Ishikawa (cell line): ENCODE measurements around the gene CAST.

ENCODE experiments used
- CEBPB ChIP-seq: IDR thresholded peaks from 2 replicates; pipeline ENCODE4 v1.6.1; 2012
- CREB1 ChIP-seq: IDR thresholded peaks from 2 replicates; pipeline ENCODE4 v1.6.1; 2012; ENCODE audit warnings: low read depth
- EGR1 ChIP-seq: IDR thresholded peaks from 2 replicates; pipeline ENCODE4 v1.6.1; 2012
- EP300 ChIP-seq: IDR thresholded peaks from 2 replicates; pipeline ENCODE4 v1.6.1; 2012; ENCODE audit warnings: borderline replicate concordance
- FOXM1 ChIP-seq: IDR thresholded peaks from 2 replicates; pipeline ENCODE4 v1.6.1; 2012; ENCODE audit warnings: low read depth, borderline replicate concordance
- NFIC ChIP-seq: IDR thresholded peaks from 2 replicates; pipeline ENCODE4 v1.6.1; 2012
- RAD21 ChIP-seq: IDR thresholded peaks from 2 replicates; pipeline ENCODE4 v1.6.1; 2012; ENCODE audit warnings: low read depth
- TAF1 ChIP-seq: IDR thresholded peaks from 2 replicates; pipeline ENCODE4 v1.6.1; 2012; ENCODE audit warnings: low read depth, mild to moderate bottlenecking
- TCF12 ChIP-seq: IDR thresholded peaks from 2 replicates; pipeline ENCODE4 v1.6.1; 2012; ENCODE audit warnings: low read depth
- TEAD4 ChIP-seq: IDR thresholded peaks from 2 replicates; pipeline ENCODE4 v1.6.1; 2012
- YY1 ChIP-seq: IDR thresholded peaks from 2 replicates; pipeline ENCODE4 v1.6.1; 2012; ENCODE audit warnings: low read depth
- ZBTB7A ChIP-seq: IDR thresholded peaks from 2 replicates; pipeline ENCODE4 v1.6.1; 2012; ENCODE audit warnings: low read depth
- TF ChIP-seq, protein P1 (sequence below): IDR thresholded peaks from 2 replicates; pipeline ENCODE4 v1.6.1; 2012
- TF ChIP-seq, protein P2 (sequence below): IDR thresholded peaks from 2 replicates; pipeline ENCODE4 v1.6.1; 2012
- TF ChIP-seq, protein P3 (sequence below): IDR thresholded peaks from 2 replicates; pipeline ENCODE4 v1.6.1; 2012; ENCODE audit warnings: low read depth, mild to moderate bottlenecking

Gene CAST

DNA sequence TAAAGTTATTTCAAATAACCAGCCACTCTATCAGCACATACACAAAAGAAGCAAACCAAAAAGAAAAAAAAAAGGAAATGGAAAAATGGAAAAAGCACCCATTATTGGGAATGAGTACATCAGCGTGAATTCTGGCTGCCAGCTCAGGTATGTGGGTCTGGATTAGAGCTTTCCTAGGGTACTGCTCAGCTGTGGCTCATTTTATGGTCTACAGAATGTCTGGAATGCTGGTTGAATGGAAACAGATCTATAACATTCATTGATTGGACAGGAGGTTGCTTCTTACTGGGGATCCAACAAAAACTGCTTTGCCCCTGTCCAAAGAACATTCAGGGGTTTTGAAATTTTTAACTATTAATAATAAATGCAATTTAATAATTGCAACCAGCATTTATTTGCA, 3.9 kb upstream of the CAST start:
- TF ChIP-seq FOXM1 = peak; percentile 74; the same call in 1 of the 2 replicates
- TF ChIP-seq TEAD4 = peak; percentile 92
- peak; percentile 93 for TF ChIP-seq EP300
- no peak for TF ChIP-seq TAF1
- peak; percentile 91 for TF ChIP-seq TCF12
- TF ChIP-seq CEBPB = no peak
- TF ChIP-seq NFIC = peak; percentile 72
- TF ChIP-seq, protein P1, sequence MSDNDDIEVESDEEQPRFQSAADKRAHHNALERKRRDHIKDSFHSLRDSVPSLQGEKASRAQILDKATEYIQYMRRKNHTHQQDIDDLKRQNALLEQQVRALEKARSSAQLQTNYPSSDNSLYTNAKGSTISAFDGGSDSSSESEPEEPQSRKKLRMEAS = no peak; the same call in 1 of the 2 replicates

DNA sequence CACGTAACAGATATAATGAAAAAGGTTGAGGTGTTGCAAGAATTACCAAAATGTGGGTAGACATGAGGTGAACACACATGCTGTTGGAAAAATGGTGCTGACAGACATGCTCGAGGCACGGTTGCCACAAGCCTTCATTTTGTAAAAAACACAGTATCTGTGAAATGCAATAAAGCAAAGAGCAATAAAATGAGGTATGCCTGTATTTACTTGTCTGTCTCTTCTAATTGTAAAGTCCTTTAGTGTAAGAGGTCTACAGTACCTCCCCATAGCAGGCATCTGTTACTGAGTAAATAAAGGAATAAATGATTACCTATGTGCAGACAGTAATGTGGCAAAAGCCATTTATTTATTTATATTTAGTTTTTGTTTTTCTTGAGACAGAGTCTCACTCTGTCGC, 3.0 kb upstream of the CAST start:
- no peak for TF ChIP-seq FOXM1
- TF ChIP-seq, protein P2, sequence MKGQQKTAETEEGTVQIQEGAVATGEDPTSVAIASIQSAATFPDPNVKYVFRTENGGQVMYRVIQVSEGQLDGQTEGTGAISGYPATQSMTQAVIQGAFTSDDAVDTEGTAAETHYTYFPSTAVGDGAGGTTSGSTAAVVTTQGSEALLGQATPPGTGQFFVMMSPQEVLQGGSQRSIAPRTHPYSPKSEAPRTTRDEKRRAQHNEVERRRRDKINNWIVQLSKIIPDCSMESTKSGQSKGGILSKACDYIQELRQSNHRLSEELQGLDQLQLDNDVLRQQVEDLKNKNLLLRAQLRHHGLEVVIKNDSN = no peak
- TF ChIP-seq ZBTB7A = no peak
- TF ChIP-seq TCF12 = no peak

DNA sequence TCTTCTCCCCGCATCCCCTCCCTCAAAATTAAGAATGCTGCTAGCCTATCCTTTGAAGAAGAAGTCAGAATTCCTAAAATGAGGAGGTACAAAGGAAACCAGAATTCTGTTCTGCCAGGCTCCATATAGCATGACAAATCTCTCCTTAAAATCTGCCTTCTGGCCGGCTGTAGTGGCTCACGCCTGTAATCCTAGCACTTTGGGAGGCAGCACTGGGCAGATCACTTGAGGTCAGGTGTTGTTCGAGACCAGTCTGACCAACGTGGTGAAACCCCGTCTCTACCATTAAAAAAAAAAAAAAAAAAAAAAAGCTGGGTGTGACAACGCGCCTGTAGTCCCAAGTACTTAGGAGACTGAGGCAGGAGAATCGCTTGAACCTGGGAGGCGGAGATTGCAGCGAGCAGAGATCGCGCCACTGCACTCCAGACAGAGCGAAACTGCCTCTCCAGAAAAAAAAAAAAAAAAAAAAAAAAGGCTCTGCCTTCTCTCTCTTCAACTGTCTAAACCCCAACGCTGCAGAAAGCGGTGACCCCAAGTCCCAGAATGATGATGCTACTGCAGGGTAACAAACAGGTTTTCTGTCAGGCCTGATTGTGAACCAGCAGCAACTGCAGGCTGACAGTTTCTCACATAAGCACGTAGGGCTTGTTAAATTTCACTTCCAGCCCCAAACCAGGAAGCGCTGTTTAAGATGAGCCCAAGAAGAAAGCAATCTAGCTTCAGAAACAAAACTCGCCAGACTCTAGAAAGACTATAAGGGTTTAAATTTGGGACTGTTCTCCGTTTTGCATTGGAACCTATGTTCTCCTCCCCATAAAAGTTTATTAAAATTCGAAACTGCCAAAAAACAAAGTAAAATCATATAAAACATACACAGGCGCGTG, 963 bp upstream of the CAST start:
- TF ChIP-seq YY1 (no peak), EP300 (no peak), CEBPB (no peak), NFIC (no peak), EGR1 (no peak), TEAD4 (no peak), FOXM1 (no peak), TAF1 (no peak), CREB1 (no peak), RAD21 (no peak; the same call in 1 of the 2 replicates), TCF12 (no peak), ZBTB7A (no peak)
- TF ChIP-seq, protein P3, sequence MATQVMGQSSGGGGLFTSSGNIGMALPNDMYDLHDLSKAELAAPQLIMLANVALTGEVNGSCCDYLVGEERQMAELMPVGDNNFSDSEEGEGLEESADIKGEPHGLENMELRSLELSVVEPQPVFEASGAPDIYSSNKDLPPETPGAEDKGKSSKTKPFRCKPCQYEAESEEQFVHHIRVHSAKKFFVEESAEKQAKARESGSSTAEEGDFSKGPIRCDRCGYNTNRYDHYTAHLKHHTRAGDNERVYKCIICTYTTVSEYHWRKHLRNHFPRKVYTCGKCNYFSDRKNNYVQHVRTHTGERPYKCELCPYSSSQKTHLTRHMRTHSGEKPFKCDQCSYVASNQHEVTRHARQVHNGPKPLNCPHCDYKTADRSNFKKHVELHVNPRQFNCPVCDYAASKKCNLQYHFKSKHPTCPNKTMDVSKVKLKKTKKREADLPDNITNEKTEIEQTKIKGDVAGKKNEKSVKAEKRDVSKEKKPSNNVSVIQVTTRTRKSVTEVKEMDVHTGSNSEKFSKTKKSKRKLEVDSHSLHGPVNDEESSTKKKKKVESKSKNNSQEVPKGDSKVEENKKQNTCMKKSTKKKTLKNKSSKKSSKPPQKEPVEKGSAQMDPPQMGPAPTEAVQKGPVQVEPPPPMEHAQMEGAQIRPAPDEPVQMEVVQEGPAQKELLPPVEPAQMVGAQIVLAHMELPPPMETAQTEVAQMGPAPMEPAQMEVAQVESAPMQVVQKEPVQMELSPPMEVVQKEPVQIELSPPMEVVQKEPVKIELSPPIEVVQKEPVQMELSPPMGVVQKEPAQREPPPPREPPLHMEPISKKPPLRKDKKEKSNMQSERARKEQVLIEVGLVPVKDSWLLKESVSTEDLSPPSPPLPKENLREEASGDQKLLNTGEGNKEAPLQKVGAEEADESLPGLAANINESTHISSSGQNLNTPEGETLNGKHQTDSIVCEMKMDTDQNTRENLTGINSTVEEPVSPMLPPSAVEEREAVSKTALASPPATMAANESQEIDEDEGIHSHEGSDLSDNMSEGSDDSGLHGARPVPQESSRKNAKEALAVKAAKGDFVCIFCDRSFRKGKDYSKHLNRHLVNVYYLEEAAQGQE = no peak
- TF ChIP-seq, protein P1 = no peak
- TF ChIP-seq, protein P2 = no peak

DNA sequence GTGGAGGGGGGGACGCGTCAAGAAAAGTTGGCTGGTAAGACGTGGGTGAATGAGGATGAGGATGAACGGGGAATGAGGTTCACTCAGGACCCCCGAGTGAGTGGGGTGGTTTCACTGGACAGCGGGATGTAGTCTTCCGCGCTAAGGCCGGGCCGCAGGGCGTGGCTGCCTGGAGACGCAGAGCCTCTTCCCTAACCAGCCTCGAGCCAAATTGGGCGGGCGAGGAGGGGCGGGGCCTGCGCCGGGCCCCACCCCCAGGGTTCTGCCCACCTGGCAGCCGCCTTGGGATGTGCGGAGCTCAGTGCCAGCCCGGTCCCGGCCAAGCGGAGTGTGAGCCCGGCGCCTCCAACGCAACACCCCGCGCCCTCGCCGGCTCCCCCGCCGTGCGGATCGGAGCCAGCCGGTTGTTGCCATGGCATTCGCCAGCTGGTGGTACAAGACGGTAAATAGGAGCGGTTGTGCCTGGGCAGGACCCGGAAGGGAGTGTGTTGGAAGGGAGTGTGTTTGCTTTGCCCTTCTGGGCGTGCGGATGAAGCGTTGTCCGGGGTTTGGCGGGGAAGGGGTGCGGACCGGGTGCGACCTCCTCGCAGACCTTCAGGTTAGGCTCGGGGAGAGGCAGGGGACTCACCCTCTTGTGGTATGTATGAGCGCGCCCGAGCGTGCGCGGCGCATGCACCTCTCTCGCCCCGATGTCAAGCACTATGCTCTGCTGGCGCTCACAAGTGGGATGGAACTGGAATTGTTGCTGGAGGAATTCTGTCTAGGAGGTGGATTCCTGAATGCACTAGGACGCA, 746 bp downstream of the CAST start:
- TF ChIP-seq, protein P2 = no peak
- TF ChIP-seq TCF12 (peak; percentile 61; the same call in 1 of the 2 replicates), CEBPB (no peak), TAF1 (peak; percentile 63), EP300 (no peak), FOXM1 (no peak), RAD21 (no peak), YY1 (no peak), CREB1 (no peak), EGR1 (0 out of 2 replicates have a peak, but pooled peaks have one; percentile 1), NFIC (peak; percentile 68; the same call in 1 of the 2 replicates), TEAD4 (peak; percentile 27; the same call in 1 of the 2 replicates), ZBTB7A (peak; percentile 44; the same call in 1 of the 2 replicates)
- TF ChIP-seq, protein P3 = 0 out of 2 replicates have a peak, but pooled peaks have one; percentile 17
- TF ChIP-seq, protein P1 = peak; percentile 52; the same call in 1 of the 2 replicates

DNA sequence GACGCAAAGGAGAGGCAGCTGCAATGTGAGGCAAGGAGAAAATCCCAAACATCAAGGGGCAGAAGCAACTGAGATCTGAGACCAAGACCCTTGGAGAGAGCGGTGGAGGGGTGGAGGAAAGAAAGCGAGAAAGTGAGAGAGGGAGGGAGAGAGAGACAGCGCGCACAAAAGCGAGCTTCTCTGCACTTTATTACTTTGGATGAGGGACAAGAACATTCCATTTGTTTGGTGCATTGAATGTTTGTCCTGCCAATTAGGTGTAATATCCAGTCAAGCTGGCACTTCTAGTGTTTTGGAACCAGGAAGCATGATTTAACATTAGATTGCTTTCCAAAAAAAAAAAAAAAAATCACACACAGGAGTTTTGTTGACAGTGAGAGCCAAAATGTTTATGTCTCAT, 1.4 kb downstream of the CAST start:
- TF ChIP-seq TEAD4 = no peak
- no peak for TF ChIP-seq ZBTB7A
- no peak for TF ChIP-seq FOXM1
- no peak for TF ChIP-seq TCF12
- TF ChIP-seq YY1 = no peak
- TF ChIP-seq, protein P1 = no peak
- TF ChIP-seq CREB1 = no peak
- no peak for TF ChIP-seq EP300
- TF ChIP-seq TAF1 = no peak
- no peak for TF ChIP-seq EGR1
- no peak for TF ChIP-seq RAD21
- TF ChIP-seq, protein P3 = no peak
- no peak for TF ChIP-seq NFIC
- TF ChIP-seq, protein P2 = no peak
- TF ChIP-seq CEBPB = no peak
